Measurements from ENCODE around the gene INTS14. TPM values are rescaled to one million over a fixed set of nuclear protein-coding genes. Genes with fewer than 3 reads are reported as not detected.

INTS14 gene
- total RNA-seq, 2 experiments from 2014 or later = 47.4 to 48.1 TPM

DNA sequence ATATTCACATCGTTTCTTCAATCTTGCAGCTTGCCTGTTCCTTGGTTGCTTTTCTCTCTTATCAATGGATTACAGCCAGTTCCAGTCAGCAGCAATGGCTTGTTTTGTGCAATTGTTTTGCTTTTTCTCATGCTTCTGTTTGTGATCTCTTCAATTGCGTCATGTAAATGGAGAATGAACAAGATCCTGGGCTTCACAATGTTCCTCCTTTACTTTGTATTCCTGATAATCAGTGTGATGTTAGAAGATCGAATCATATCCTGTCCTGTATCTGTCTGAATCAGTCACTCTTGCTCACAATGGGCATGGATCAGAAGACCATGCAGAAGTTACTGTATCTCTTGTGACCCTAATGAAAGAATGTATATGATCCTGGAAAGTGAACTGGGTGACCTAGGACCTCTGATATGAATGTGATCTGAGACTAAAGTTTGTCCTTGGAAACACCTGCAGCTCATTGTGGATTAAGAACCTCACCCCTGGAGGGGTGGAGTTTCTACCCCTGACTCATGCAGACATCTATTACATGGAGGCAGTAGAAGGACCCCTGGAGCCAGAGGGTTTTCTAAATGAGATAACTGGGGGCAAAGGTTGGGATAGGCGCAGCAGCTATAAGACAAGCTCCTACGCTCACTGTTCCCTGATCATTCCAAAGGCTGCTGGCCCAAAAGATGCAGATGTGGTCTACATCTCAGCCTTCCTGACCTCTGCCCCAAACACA lies 43.0 kb upstream of the INTS14 start:
- ChIA-PET POLR2A (interaction anchor here (0.7 kb wide), 1 partner anchor 362 kb away, joined by 3 read pairs; no protein-coding TSS in a partner anchor), CTCF (interaction anchor here (1.1 kb wide), 1 partner anchor 15 kb away, joined by 5 read pairs; no protein-coding TSS in a partner anchor)
- intact Hi-C loops (cut with micrococcal nuclease) = no loop called here
- ATAC-seq (no peak), DNase-seq (no peak)
- peak overlapping the region; percentile 13 for H3K27ac Mint-ChIP-seq
- H3K36me3 Mint-ChIP-seq (ENCODE audit: low read depth) = peaks cover 18% of the 10 kb centered on the region
- H3K4me3 Mint-ChIP-seq = no peak overlapping the region
- no peaks in the 10 kb centered on the region for H3K27me3 Mint-ChIP-seq
- H3K9me3 Mint-ChIP-seq = no peaks in the 10 kb centered on the region
- peaks cover 5% of the 10 kb centered on the region for H3K4me1 Mint-ChIP-seq (ENCODE audit: low read depth)
- TF ChIP-seq CTCF (IDR thresholded peaks at IDR 0.05) = no peak

- ATAC-seq = no peak
- intact Hi-C loops (cut with micrococcal nuclease) = no loop called here
These were observed 42.4 kb upstream of the INTS14 start for GRCh38 chr15:65653341-65653740.

DNA sequence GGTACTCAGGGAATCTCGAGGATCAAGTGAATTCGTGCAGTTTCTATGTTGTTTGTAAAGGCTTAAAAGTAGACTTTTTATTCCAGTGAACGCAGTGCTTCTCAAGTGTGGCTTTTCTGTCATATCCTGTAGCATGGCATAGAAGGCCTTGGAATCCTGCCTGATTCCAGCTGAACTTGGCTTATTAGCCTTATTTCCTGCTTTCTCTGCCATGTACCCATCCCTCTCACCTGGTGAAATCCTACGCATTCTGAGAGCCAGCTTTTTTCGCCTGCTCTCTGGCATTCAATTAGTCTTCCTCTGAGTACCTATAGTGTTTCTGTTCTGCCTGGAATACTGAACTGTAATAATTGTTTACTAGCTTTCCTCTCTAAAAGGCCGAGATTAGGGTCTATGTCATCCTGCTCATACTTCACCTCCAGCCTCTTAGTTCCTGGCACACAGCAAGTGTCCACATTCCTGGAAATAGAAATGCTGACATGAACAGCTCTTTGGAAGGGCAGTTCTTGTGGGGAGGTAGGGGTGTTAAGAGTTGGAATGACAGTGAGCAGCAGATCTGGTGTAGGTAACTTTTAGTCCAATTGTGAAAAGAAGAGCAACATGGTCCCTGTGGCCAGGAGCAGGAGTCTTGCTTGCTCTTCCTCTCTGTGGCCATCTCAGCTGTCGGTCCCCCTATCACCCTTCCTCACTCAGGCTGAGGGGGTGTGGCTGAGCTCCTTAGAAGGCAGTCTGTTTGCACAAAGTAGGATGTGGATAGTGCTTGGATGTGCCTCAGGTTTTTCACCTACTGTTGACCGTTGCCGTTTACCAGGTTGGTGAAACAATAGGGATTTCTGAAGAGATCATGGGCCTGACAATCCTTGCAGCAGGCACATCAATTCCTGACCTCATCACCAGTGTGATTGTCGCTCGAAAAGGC lies 41.2 kb upstream of the INTS14 start:
- no peaks in the 10 kb centered on the region for H3K9me3 Mint-ChIP-seq
- DNase-seq (no peak), ATAC-seq (no peak)
- ChIA-PET POLR2A (interaction anchor here (0.8 to 1.6 kb wide), 3 partner anchors 9 to 181 kb away, joined by 3 read pairs; no protein-coding TSS in a partner anchor), CTCF (interaction anchor here (1.1 to 1.2 kb wide), 2 partner anchors 14 to 204 kb away, joined by 4 to 6 read pairs; no protein-coding TSS in a partner anchor)
- peaks cover 18% of the 10 kb centered on the region for H3K36me3 Mint-ChIP-seq (ENCODE audit: low read depth)
- peak overlapping the region; percentile 2 for H3K27ac Mint-ChIP-seq
- H3K4me1 Mint-ChIP-seq (ENCODE audit: low read depth) = peaks cover 5% of the 10 kb centered on the region
- H3K27me3 Mint-ChIP-seq = no peaks in the 10 kb centered on the region
- no peak for TF ChIP-seq CTCF (IDR thresholded peaks at IDR 0.05)
- intact Hi-C loops (cut with micrococcal nuclease) = no loop called here
- H3K4me3 Mint-ChIP-seq = no peak overlapping the region

More at GRCh38 chr15:65653341-65653740, 42.4 kb upstream of the INTS14 start:
- Mint-ChIP-seq H3K4me1 (ENCODE audit: low read depth) (peaks cover 5% of the 10 kb centered on the region), H3K36me3 (ENCODE audit: low read depth) (peaks cover 18% of the 10 kb centered on the region), H3K27ac (no peak overlapping the region), H3K9me3 (no peaks in the 10 kb centered on the region), H3K27me3 (no peaks in the 10 kb centered on the region), H3K4me3 (no peak overlapping the region)
- no peak for DNase-seq
- no peak for TF ChIP-seq CTCF (IDR thresholded peaks at IDR 0.05)
- CTCF ChIA-PET = interaction anchor here (1.1 kb wide), 1 partner anchor 14 kb away, joined by 5 read pairs; no protein-coding TSS in a partner anchor
- POLR2A ChIA-PET = interaction anchor here (0.7 to 1.0 kb wide), 4 partner anchors 10 to 363 kb away, joined by 3 read pairs; partner anchors contain the start of gene HACD3

- Mint-ChIP-seq H3K4me3 (no peak overlapping the region), H3K36me3 (ENCODE audit: low read depth) (peaks cover 14% of the 10 kb centered on the region), H3K27me3 (no peaks in the 10 kb centered on the region), H3K4me1 (ENCODE audit: low read depth) (peaks cover 5% of the 10 kb centered on the region), H3K27ac (no peak overlapping the region), H3K9me3 (no peaks in the 10 kb centered on the region)
- no peak for TF ChIP-seq CTCF (IDR thresholded peaks at IDR 0.05)
- intact Hi-C loops (cut with micrococcal nuclease) = no loop called here
- no peak for DNase-seq
- CTCF ChIA-PET = interaction anchor here (1.2 kb wide), 1 partner anchor 13 kb away, joined by 6 read pairs; no protein-coding TSS in a partner anchor
- POLR2A ChIA-PET = interaction anchor here (1.6 kb wide), 1 partner anchor 8 kb away, joined by 3 read pairs; no protein-coding TSS in a partner anchor
- no peak for ATAC-seq
These were observed 40.1 kb upstream of the INTS14 start for GRCh38 chr15:65651042-65651322.
